T-helper 2 cell treated with Interferon-gamma antibody and Interleukin-4, amounts not matched to agents 100 ng/mL and 5 ng/mL, for 36 hours (primary cell): ENCODE data around the gene C1orf174. TPM values are rescaled to one million over a fixed set of nuclear protein-coding genes. Genes with fewer than 3 reads are reported as not detected.
"Not testable (repeated sequence)": the region's sequence is repeated elsewhere in the genome, so short reads cannot be mapped to it uniquely, and the experiment has no call there.

Source experiments
- intact Hi-C: fragments of 100-400 bp; cut with micrococcal nuclease; formaldehyde crosslinking; loops from one replicate; pipeline ENCODE4 v1.15.1; 2023
- total RNA-seq: library from RNA; stranded (reverse); gene quantifications from 2 replicates; pipeline ENCODE4 v1.2.3, GENCODE V29; 2022

C1orf174 gene
- total RNA-seq, 1 donor from 2014 or later, result 28.6 TPM

- intact Hi-C loops, result no loop called here
These were observed 26.9 kb upstream of the C1orf174 start for GRCh38 chr1:3926956-3927355.

DNA sequence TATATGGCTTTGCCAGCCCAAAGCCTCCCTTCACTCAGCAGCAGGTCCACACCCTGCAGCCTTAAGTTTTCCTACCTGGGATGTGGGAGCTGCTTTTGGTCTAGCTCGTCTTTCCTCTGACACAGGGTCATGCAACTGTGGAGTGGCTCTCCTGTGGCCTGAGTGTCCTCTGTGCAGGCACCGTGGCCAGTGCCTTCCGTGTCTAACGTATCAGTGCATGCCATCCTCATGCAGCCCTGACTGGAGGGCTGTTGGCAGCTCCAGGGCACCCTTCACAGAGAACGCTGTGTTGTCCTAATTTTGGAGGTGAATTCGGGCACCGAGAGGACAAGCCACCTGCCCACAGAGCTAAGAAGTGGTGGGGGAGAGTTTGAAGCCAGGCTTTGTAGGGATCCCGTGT lies 25.7 kb upstream of the C1orf174 start:
- intact Hi-C loops, result no loop called here

- intact Hi-C loops, result no loop called here
These were observed 25.2 kb upstream of the C1orf174 start for GRCh38 chr1:3925256-3925655.

DNA sequence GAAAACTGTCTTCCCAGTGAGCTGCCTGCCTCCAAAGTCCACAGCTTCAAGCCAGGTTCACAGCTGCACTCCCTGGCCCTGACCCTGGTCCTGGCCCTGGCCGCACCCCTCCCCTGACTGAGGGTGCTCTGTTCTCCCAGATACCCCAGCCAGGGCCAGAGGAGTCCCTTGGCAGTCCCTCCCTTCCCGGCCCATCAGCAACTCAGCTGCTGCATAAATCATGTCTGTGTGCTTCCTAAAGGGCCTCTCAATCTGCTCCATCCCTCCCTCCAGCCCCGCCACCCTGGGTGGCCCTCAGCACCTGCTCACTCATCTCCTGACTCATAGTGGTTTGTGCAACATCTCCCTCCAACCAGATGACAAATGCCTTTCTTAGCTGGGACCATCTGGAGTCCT lies 24.8 kb upstream of the C1orf174 start:
- intact Hi-C loops, result no loop called here

- intact Hi-C loops, result no loop called here
These were observed 24.2 kb upstream of the C1orf174 start for GRCh38 chr1:3924186-3924824.

GRCh38 chr1:3923378-3924185 lies 23.5 kb upstream of the C1orf174 start:
- intact Hi-C loops, result no loop called here

DNA sequence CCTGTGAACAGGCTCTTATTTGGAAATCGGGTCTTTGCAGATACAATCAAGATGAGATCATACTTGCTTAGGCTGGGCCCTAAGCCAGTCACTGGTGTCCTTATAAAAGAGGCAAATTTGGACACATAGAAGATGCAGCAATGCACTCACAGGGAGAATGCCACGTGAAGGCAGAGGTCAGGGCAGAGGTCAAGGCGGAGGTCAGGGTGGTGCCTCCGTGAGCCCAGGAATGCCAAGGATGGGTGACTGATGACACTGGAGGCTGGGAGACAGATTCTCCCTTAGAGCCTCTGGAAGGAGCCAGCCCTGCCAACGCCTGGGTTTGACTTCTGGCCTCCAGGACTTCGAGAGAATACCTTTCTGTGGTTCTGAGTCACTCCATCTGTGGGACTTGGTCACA lies 22.8 kb upstream of the C1orf174 start:
- intact Hi-C loops, result no loop called here

DNA sequence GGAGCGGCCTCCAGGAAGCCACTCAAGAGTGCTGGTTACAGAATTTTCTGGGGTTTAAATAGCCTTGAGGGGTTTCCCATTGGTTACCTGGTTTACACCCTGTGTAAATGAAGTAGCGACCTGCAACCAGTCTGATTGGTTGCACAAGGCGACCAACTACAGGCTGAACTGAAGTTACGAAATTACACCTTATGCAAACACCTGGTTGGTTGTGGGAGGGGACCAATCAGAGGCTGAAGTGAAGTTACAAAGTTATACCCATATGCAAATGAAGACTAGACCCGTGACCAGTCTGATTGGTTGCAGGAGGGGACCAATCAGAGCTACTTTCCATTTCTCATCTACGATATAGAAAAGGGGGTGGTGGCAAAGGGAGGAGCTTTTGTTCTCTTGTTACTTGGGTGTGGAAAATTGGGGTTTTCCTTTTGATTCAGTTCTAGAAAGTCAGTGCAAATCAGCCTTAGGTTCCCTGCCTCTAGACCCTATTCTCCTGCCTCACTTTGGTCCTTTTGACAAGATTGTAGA lies 22.2 kb upstream of the C1orf174 start:
- intact Hi-C loops, result no loop called here

- intact Hi-C loops, result no loop called here
These were observed 21.7 kb upstream of the C1orf174 start for GRCh38 chr1:3921765-3922164.

- intact Hi-C loops, result no loop called here
These were observed 19.6 kb upstream of the C1orf174 start for GRCh38 chr1:3919706-3920105.

DNA sequence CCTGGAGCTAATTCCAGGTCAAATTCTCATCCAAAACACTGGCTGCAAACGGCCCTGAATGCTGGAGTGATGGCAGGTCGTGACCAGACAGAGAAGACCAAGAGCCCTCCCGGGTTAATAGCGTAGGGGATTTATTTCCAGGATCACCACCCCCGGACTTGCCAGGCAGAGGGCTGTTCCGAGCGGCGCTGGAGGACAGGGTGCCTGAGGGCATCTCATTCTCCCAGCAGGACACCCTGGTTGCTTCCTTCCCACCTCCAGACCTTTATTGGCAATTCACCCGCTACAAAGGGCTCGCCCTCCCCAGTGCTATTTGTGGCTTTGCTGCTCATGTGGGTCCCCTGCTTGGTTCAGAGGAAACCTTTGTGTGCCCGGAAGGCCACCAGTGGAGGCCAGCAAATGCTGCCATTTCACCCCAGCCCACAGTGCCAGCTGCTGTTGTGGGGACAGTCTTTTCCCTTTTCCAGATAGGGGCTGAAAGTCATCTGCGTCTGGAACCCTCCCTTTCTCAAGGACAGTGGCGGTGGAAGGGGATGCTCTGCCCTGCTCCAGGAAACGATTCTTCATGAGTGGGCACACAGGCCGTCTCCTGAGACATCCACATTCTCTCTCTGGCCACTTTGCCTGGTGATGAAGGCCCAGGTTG lies 19.0 kb upstream of the C1orf174 start:
- intact Hi-C loops, result no loop called here

- intact Hi-C loops, result not testable (repeated sequence)
These were observed 18.3 kb upstream of the C1orf174 start for GRCh38 chr1:3918359-3918758.

- intact Hi-C loops, result no loop called here
These were observed 17.7 kb upstream of the C1orf174 start for GRCh38 chr1:3917761-3918160.

DNA sequence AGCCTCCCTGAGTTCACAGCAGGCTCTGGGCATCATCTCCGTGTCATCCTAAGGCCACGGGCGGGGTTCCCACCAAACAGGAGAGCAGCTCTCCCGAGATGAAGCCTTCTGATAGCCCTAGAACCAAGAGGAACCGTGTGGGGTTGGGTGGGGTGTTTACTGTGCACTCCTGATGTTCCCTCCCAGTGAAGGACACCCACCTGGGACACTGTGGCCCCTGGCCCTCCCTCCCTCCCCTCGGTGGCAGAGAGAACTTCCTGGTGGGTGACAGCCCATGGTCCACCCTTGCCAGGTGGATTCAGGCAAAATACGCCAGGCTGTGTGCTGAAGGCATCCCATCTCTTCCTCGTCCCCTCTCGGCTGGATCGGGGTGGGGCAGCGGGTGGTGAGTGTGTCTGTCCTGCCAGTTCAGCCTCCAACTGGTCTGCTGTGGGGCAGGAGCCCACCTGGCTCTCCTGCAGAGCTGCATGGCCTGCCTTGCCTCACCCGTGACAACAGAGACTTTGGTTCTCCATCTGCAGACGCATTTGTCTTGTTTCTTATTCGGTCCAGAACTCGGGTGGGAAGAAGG lies 15.6 kb upstream of the C1orf174 start:
- intact Hi-C loops, result no loop called here

DNA sequence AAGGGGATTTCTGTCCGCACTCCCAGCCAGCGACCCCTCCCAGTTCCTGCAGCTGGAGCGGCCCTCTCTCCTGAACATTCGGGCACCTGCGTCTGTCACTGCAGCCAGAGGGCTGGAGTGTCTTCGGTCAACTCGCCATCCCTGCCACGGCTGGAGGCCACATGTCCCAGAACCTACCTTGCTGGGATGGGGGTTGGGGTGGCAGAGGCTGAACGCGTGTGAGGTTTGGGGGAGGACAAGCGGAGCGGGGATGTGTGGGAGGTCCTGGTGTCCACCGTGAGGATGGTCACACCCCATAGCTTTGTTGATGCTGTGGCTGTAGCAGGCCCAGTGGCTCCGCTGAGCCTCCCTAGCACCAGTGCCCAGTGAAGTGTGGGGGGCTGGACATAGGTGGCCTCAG lies 14.8 kb upstream of the C1orf174 start:
- intact Hi-C loops, result no loop called here

DNA sequence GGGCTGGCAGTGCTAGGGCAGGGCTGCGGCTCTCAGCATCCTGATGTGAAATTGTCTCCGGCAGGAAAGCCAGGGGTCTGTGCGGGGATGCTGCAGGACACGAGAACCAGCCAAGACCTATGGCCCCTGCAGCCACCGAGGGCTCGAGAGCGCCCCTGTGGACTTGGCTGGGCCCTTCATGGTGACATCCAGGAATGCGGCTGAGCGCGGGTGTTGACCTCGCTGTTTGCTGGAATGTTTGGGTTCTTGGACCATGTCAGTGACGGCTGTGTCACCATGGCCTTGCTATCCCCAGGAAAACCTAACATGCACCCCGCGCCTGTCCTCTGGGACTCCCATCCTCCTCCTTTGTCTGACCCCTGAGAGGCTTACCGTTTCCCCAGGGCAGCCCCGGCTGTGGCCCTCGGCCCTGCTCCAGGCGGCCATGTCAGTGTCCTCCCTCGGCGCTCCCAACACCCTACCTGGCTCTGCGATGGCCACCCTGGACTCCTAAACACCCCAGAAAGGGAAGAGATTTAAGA lies 14.3 kb upstream of the C1orf174 start:
- intact Hi-C loops, result no loop called here

DNA sequence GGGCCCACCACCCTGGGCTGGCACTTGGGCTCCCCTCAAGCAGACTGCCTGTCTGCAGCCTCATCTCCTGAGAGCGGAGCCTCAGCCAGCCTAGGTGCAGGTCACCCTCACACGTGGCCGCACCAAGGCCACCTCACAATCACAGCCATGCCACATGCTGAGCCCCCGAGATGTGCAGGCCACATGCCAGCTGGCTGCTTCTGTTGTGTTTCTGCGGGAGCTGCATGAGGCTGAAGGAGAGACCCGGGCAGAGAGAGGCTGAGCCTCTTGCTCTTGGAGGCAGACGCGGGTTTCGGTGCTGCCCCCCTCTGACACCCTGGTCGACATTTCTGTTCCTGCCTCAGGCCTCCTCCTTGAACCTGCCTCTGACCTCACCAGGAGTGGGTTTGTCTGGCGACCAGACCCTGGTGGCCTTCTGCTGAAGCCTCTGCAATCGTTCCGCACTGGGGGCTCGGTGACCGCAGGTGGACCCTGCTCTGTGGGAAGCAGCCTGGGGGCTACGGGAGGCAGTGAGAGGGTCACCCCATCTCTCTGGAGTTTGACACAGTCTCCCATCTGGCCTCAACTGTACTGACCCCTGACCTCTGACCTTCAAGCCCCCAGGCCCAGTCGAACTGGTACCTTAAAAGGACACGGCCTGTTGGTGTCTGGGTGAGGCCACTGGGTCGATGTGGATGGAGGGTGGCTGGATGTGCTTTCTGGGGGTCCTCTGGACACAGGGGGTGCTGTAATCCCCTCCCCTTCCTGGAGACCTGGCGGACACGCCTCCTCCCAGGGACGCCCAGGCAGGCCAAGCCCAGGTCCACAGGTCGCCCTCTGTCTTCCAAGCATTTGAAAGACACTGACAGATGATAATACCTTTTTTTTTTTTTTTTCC lies 13.0 kb upstream of the C1orf174 start:
- intact Hi-C loops, result no loop called here

DNA sequence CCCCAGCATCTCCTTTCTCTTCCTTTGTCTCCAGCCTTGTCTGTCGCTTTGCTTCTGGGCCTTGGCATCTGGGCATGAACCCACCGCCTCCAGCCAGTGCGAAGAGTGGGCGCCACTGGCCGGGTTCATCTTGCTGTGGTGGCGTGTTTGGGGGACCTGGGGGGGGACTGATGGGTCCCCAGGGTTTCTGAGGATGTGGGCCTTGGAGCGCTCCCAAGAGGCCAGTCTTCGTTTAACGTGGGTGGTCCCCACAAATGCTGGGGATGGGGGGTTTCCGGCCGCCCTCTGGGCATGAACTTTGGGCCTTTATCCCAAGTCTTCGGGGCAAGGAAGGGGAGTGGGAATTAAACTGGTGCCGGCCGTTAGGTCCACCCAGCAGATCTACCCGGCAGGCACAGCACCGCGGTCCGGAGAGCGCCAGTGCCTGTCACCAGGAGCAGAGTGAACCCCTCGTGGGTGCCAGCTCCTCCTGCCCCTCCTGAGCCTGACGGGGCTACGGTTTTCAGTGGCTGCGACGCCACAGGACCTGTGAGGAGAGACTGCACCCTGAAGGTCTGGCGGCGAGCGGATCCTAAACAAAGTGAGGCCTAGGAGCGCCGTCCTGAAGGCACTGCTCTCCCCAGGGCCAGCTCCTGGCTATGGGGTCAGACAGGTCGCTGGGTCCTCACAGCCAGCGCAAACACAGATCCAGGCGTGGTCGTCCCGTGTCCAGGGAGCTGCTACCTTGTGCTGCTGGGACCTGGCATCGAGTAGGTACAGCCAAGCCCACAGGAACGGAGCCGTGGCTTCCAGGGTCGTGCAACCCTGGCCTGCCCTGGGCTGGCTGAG lies 12.1 kb upstream of the C1orf174 start:
- intact Hi-C loops, result no loop called here
